GM23338 (cell line): ENCODE data around the gene GNLY. TPM values are rescaled to one million over a fixed set of nuclear protein-coding genes. Genes with fewer than 3 reads are reported as not detected.
A peak's percentile ranks its signal among the peaks of the same experiment; 100 is the strongest.

Experiments
- ATAC-seq: fragments of 200-7000 bp; cut with Tn5 transposase; 3 replicates; pipeline ENCODE4 v1.9.1; 2020
- DNase-seq: peaks from one replicate; pipeline ENCODE4 v3.0.0-alpha.2; 2015; ENCODE audit warnings: low spot score
- H2AFZ ChIP-seq: fragments of 200-600 bp; sonication (generic); 2 replicates; pipeline ENCODE4 v1.8.0; 2016; ENCODE audit warnings: antibody characterized with exemption, mild to moderate bottlenecking, moderate library complexity
- H3F3A ChIP-seq: fragments of 200-600 bp; sonication (generic); replicated peaks from 2 replicates; pipeline ENCODE4 v1.8.0; 2017; ENCODE audit warnings: antibody characterized with exemption, mixed run types, low read depth
- H3K27ac ChIP-seq: fragments of 200-600 bp; sonication (generic); 2 replicates; pipeline ENCODE4 v1.6.1; 2016; ENCODE audit warnings: low read depth
- H3K27me3 ChIP-seq: fragments of 200-600 bp; sonication (generic); 2 replicates; pipeline ENCODE4 v1.8.0; 2016; ENCODE audit warnings: mild to moderate bottlenecking, mixed run types, moderate library complexity; ENCODE audit not compliant: insufficient read depth
- H3K36me3 ChIP-seq: fragments of 200-600 bp; sonication (generic); 2 replicates; pipeline ENCODE4 v1.8.0; 2016; ENCODE audit warnings: mild to moderate bottlenecking; ENCODE audit not compliant: insufficient read depth
- H3K4me1 ChIP-seq: fragments of 200-600 bp; sonication (generic); 2 replicates; pipeline ENCODE4 v1.8.0; 2016; ENCODE audit warnings: mild to moderate bottlenecking, moderate library complexity; ENCODE audit not compliant: insufficient read depth
- H3K4me2 ChIP-seq: fragments of 200-600 bp; sonication (generic); 2 replicates; pipeline ENCODE4 v1.7.1; 2017; ENCODE audit warnings: mixed run types
- H3K4me3 ChIP-seq: fragments of 200-600 bp; sonication (generic); 2 replicates; pipeline ENCODE4 v1.6.1; 2016; ENCODE audit warnings: mixed run types
- H3K79me2 ChIP-seq: fragments of 200-600 bp; sonication (generic); replicated peaks from 2 replicates; pipeline ENCODE4 v1.8.0; 2017; ENCODE audit warnings: mild to moderate bottlenecking; ENCODE audit not compliant: insufficient read depth
- H3K9me2 ChIP-seq: fragments of 200-600 bp; sonication (generic); 2 replicates; pipeline ENCODE4 v1.8.0; 2017; ENCODE audit not compliant: insufficient read depth
- H4K20me1 ChIP-seq: fragments of 200-600 bp; sonication (generic); replicated peaks from 2 replicates; pipeline ENCODE4 v1.8.0; 2017; ENCODE audit warnings: mild to moderate bottlenecking; ENCODE audit not compliant: insufficient read depth
- H3K27ac Mint-ChIP-seq: 2 replicates; pipeline ENCODE4 v1.8.0; 2020; ENCODE audit warnings: inconsistent platforms, mild to moderate bottlenecking, moderate library complexity, mixed read lengths
- H3K27me3 Mint-ChIP-seq: 3 replicates; pipeline ENCODE4 v1.8.0; 2022; ENCODE audit warnings: low read depth, mild to moderate bottlenecking, moderate library complexity, mixed read lengths, inconsistent platforms; ENCODE audit not compliant: insufficient read depth, poor library complexity
- H3K36me3 Mint-ChIP-seq: 3 replicates; pipeline ENCODE4 v1.8.0; 2021; ENCODE audit warnings: low read depth, mild to moderate bottlenecking, inconsistent platforms, moderate library complexity, mixed read lengths
- H3K4me1 Mint-ChIP-seq: 3 replicates; pipeline ENCODE4 v1.8.0; 2020; ENCODE audit warnings: mild to moderate bottlenecking, inconsistent platforms, mixed read lengths
- H3K4me3 Mint-ChIP-seq: 3 replicates; pipeline ENCODE4 v1.8.0; 2021; ENCODE audit warnings: moderate library complexity, mild to moderate bottlenecking, inconsistent platforms, mixed read lengths
- H3K9me3 Mint-ChIP-seq: 3 replicates; pipeline ENCODE4 v1.8.0; 2020; ENCODE audit warnings: moderate library complexity, mild to moderate bottlenecking, inconsistent platforms, mixed read lengths
- CREB1 ChIP-seq: fragments of 250-450 bp; sonication (Bioruptor Pico); IDR thresholded peaks from 2 replicates; pipeline ENCODE4 v1.5.0; 2020; ENCODE audit warnings: low read depth, mild to moderate bottlenecking, moderate library complexity
- CTCF ChIP-seq, 2 experiments: fragments of 200-600 bp in 1 of 2; sonication (generic) in 1 of 2; conservative IDR thresholded peaks; 2 replicates each; pipeline versions ENCODE4 v1.5.1 to v1.6.1; 2016 to 2017; ENCODE audit warnings: antibody characterized with exemption in 2 of 2, low read depth in 2 of 2, mild to moderate bottlenecking in 2 of 2, moderate library complexity in 1 of 2
- ETS1 ChIP-seq: IDR thresholded peaks from 2 replicates; pipeline ENCODE4 v1.6.1; 2016; ENCODE audit warnings: antibody characterized with exemption
- EZH2 ChIP-seq: fragments of 200-600 bp; sonication (generic); IDR thresholded peaks from one replicate; pipeline ENCODE4 v1.8.0; 2017; ENCODE audit warnings: antibody characterized with exemption, mild to moderate bottlenecking, low read depth; ENCODE audit not compliant: unreplicated experiment
- EZH2phosphoT487 ChIP-seq: fragments of 200-600 bp; sonication (generic); IDR thresholded peaks from one replicate; pipeline ENCODE4 v1.8.1; 2018; ENCODE audit warnings: antibody characterized with exemption; ENCODE audit not compliant: unreplicated experiment
- JUNB ChIP-seq: IDR thresholded peaks from one replicate; pipeline ENCODE4 v1.6.1; 2016; ENCODE audit warnings: antibody characterized with exemption; ENCODE audit not compliant: unreplicated experiment
- NANOG ChIP-seq: IDR thresholded peaks from 2 replicates; pipeline ENCODE4 v1.6.1; 2016; ENCODE audit warnings: antibody characterized with exemption, borderline replicate concordance
- POLR2AphosphoS5 ChIP-seq: IDR thresholded peaks from 2 replicates; pipeline ENCODE4 v1.6.1; 2016; ENCODE audit warnings: antibody characterized with exemption, low read depth
- REST ChIP-seq: IDR thresholded peaks from one replicate; pipeline ENCODE4 v1.6.1; 2018; ENCODE audit warnings: antibody characterized with exemption; ENCODE audit not compliant: unreplicated experiment
- STAT1 ChIP-seq: IDR thresholded peaks from one replicate; pipeline ENCODE4 v1.6.1; 2016; ENCODE audit warnings: antibody characterized with exemption; ENCODE audit not compliant: unreplicated experiment
- ZNF114 ChIP-seq: fragments of 250-450 bp; sonication (Bioruptor Pico); IDR thresholded peaks from 2 replicates; pipeline ENCODE4 v1.5.0; 2020; ENCODE audit warnings: mild to moderate bottlenecking, moderate library complexity
- ZNF331 ChIP-seq: fragments of 250-450 bp; sonication (Bioruptor Pico); IDR thresholded peaks from 2 replicates; pipeline ENCODE4 v1.5.0; 2020; ENCODE audit warnings: low read depth, mild to moderate bottlenecking, moderate library complexity
- ZNF462 ChIP-seq: fragments of 250-450 bp; sonication (Bioruptor Pico); IDR thresholded peaks from 2 replicates; pipeline ENCODE4 v1.5.0; 2020; ENCODE audit warnings: mild to moderate bottlenecking, moderate library complexity
- polyA plus RNA-seq: library from polyadenylated mRNA; unstranded; fragments of >200 nt; fragmentation: Nextera tagmentation; extraction: Ambion mirVana; gene quantifications from 2 replicates; pipeline ENCODE4 v1.2.1, GENCODE V29; 2016
- total RNA-seq: library from RNA; depleted of rRNA; stranded (reverse); fragments of >200 nt; shearing (Covaris generic); gene quantifications from 2 replicates; pipeline ENCODE4 v1.2.3, GENCODE V29; 2014

Gene GNLY
- total and polyA plus RNA-seq, 2 experiments from 2014 or later: not detected

DNA sequence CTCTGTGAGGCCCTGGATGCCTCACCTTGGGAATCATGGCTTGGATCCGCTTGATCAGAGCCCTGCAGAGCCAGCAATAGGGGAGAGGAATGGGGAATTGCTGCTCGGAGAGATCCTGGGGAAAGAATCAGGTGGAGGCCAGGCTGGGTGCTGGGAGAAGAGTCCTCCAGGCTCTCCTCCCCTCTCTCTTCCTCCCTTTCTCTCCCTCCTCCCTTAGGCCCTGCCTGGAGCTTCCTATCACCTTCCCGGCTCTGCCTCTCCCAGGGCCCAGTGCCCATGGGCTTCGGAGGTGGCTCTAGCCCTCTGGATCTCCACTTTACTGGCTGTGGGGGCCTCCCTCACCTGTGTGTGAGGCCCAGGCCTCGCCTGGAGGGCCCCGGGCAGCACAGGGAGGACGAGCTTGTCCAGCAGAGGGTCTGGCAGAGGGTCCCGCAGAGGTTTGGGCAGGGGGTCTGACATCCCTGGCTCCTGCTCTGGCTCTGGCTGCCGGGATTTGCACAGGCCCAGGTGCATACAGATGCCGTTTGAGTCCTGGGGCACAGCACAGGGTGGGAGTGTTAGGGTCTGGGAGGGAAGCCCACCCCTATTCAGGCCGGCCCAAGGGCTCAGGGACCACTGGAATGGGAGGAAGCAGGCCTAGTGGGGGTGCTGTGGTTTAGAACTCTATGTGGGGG, 28.8 kb upstream of the GNLY start:
- H3K27ac Mint-ChIP-seq: no peak overlapping the region

More for the DNA sequence above, 28.8 kb upstream of the GNLY start:
- Mint-ChIP-seq H3K9me3 (no peaks in the 10 kb centered on the region), H3K27me3 (peaks cover 12% of the 10 kb centered on the region), H3K4me1 (no peaks in the 10 kb centered on the region; the same call in 2 of the 3 replicates), H3K4me3 (no peak overlapping the region), H3K36me3 (no peaks in the 10 kb centered on the region)
- Histone ChIP-seq H3K27me3 (no peaks in the 10 kb centered on the region), H3K27ac (no peak overlapping the region), H2AFZ (no peak overlapping the region), H4K20me1 (no peaks in the 10 kb centered on the region), H3K79me2 (no peaks in the 10 kb centered on the region), H3K9me2 (no peaks in the 10 kb centered on the region), H3F3A (no peaks in the 10 kb centered on the region), H3K4me3 (no peak overlapping the region), H3K36me3 (no peaks in the 10 kb centered on the region), H3K4me2 (no peak overlapping the region), H3K4me1 (no peaks in the 10 kb centered on the region)
- peak; percentile 20 for ATAC-seq
- DNase-seq: no peak
- TF ChIP-seq EZH2phosphoT487: no peak
- TF ChIP-seq EZH2: no peak
- no peak for TF ChIP-seq ZNF462 (CRISPR knock-in tag)
- no peak for TF ChIP-seq POLR2AphosphoS5
- TF ChIP-seq NANOG: no peak
- no peak for TF ChIP-seq ZNF331
- no peak for TF ChIP-seq CTCF (conservative IDR thresholded peaks at IDR 0.05; ENCODE audit: low read depth in 2 of 2)
- no peak for TF ChIP-seq JUNB
- no peak for TF ChIP-seq STAT1
- no peak for TF ChIP-seq ETS1
- TF ChIP-seq REST: no peak
- no peak for TF ChIP-seq ZNF114 (CRISPR knock-in tag)
- TF ChIP-seq CREB1: no peak
